Measurements from ENCODE around the gene LAMTOR2. TPM values are rescaled to one million over a fixed set of nuclear protein-coding genes. Genes with fewer than 3 reads are reported as not detected.

LAMTOR2 gene
- polyA plus RNA-seq, 2 donors: 82.6 to 101 TPM

DNA sequence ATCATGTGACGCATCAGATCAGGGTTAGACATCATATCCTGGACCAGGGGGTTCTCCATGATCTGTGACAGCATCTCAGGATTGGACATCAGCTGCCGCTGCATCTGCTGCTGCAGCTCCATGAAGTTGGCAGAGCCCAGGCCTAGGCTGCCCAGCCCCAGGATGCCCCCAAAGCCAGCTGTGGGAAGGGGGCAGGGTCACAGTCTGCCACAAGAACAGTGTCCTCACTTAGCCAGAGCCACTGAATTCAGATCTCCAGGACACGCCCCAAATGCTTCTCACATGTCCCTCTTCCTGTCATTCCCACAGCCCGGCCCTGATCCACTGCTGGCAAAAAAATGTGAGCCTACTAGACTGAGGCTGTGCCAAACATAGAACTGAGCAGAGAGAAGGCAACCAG is 4.2 kb upstream of the LAMTOR2 start:
- H3K27ac ChIP-seq (ENCODE audit: low read depth in 2 of 2, low read length in 1 of 2): no peak overlapping the region
- no peaks in the 10 kb centered on the region for H3K27me3 ChIP-seq (ENCODE audit: control insufficient read depth in 1 of 2, insufficient read depth in 2 of 2, low read length in 2 of 2)
- H3K9me3 ChIP-seq (ENCODE audit: control insufficient read depth in 2 of 2, insufficient read depth in 1 of 2, low read depth in 1 of 2, low read length in 1 of 2): no peaks in the 10 kb centered on the region
- WGBS, 2 donors: 81 to 84% methylated on average over 4 of the region's 4 CpGs
- H3K36me3 ChIP-seq (ENCODE audit: control insufficient read depth in 2 of 2, insufficient read depth in 2 of 2, low read length in 1 of 2): peaks cover 2 to 19% of the 10 kb centered on the region in 2 donors
- peaks cover 0 to 2% of the 10 kb centered on the region in 2 donors for H3K4me1 ChIP-seq (ENCODE audit: control insufficient read depth in 2 of 2, insufficient read depth in 2 of 2, low read length in 1 of 2)
- H3K4me3 ChIP-seq (ENCODE audit: low read depth in 1 of 2, low read length in 2 of 2): no peak overlapping the region

DNA sequence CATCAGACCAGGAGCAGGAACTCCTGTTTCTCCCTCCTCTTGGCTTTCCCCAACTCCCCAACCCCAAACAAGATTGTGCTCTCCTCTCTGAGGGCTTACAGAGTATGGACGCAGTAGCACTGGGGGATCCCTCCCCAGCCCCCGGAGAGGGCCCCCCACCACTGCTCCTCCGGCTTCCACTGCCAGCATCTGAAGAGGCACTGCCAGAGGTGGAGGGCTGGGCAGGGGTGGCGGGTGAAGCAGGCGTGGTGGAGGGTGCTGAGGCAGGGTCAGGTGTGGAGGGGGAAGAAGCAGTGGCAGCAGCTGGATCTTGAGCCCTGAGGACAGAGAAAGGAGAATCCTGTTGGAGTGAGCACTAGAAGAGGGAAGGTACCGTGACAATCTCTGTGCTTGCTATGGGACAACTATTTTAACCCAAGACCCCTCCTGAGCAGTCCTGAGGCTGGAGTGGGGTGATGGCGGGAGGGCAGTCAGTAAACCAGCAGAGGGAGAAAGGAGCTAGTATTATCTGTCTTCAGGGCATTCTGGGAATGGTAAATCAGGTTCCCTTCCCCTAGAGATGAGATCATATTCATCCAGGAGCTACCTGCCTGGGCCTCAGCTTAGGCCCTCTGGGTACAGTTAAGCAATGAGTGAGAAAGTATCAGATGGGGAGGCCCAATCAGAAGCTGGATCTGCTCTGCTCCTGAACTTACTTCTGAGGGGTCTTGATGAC is 3.4 kb upstream of the LAMTOR2 start:
- WGBS, 2 donors: 90 to 91% methylated on average over 6 to 7 of the region's 7 CpGs
- H3K36me3 ChIP-seq (ENCODE audit: control insufficient read depth in 2 of 2, insufficient read depth in 2 of 2, low read length in 1 of 2): peaks cover 2 to 19% of the 10 kb centered on the region in 2 donors

DNA sequence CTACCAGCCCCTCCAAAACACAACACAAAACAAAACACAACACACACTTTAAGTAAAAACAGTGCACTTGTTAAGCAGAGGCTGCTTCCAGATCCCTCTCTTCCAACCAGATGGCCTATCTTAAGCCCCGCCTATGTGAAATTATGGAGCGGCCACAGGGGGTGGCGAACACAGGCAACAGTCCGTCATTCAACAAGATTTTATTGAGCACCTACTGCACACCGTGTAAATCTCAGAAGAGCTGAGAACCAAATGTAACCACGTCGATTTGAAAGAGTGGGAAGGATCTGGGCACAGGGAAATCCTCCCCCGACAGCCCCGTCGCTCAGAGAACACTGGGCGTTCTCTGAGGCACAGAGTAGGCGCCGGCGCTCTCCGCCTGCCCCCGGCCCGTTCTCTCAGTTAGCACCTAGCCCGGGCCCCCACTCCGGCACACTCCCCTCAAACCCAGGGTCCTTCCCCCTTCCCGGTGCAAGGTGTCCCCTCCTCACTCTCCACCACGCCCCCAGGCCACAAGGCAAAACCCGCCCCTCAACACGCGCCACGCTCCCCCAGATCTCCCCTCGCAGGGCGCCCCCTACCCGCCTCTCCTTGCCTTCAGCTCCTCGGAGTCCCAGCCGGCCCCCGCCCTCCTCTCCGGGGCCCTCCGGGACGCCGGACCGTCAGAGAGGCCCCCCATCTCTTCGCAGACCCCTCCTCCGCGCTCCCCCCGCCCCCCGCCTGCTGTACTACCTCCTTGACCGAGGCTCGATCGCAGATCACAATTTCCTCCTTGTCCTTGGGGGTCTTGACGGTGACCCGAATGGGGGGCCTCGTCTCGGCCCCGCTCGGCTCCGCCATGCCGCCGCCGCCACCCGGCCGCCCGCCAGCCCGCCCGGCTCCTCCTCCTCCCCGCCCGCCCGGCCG is 1.5 kb upstream of the LAMTOR2 start:
- Histone ChIP-seq H3K27me3 (ENCODE audit: control insufficient read depth in 1 of 2, insufficient read depth in 2 of 2, low read length in 2 of 2) (no peaks in the 10 kb centered on the region), H3K4me3 (ENCODE audit: low read depth in 1 of 2, low read length in 2 of 2) (peak overlapping the region; percentile 82 to 83), H3K4me1 (ENCODE audit: control insufficient read depth in 2 of 2, insufficient read depth in 2 of 2, low read length in 1 of 2) (peaks cover 0 to 3% of the 10 kb centered on the region in 2 donors), H3K9me3 (ENCODE audit: control insufficient read depth in 2 of 2, insufficient read depth in 1 of 2, low read depth in 1 of 2, low read length in 1 of 2) (no peaks in the 10 kb centered on the region), H3K36me3 (ENCODE audit: control insufficient read depth in 2 of 2, insufficient read depth in 2 of 2, low read length in 1 of 2) (peaks cover 2 to 21% of the 10 kb centered on the region in 2 donors), H3K27ac (ENCODE audit: low read depth in 2 of 2, low read length in 1 of 2) (peak overlapping the region; percentile 74 to 84)
- 1 to 2% methylated on average over 36 to 62 of the region's 63 CpGs for WGBS, 2 donors

More for the DNA sequence above, 3.4 kb upstream of the LAMTOR2 start:
- H3K27me3 ChIP-seq (ENCODE audit: control insufficient read depth in 1 of 2, insufficient read depth in 2 of 2, low read length in 2 of 2): no peaks in the 10 kb centered on the region
- H3K4me1 ChIP-seq (ENCODE audit: control insufficient read depth in 2 of 2, insufficient read depth in 2 of 2, low read length in 1 of 2): peaks cover 0 to 3% of the 10 kb centered on the region in 2 donors
- H3K9me3 ChIP-seq (ENCODE audit: control insufficient read depth in 2 of 2, insufficient read depth in 1 of 2, low read depth in 1 of 2, low read length in 1 of 2): no peaks in the 10 kb centered on the region
- no peak overlapping the region for H3K4me3 ChIP-seq (ENCODE audit: low read depth in 1 of 2, low read length in 2 of 2)
- H3K27ac ChIP-seq (ENCODE audit: low read depth in 2 of 2, low read length in 1 of 2): no peak overlapping the region

DNA sequence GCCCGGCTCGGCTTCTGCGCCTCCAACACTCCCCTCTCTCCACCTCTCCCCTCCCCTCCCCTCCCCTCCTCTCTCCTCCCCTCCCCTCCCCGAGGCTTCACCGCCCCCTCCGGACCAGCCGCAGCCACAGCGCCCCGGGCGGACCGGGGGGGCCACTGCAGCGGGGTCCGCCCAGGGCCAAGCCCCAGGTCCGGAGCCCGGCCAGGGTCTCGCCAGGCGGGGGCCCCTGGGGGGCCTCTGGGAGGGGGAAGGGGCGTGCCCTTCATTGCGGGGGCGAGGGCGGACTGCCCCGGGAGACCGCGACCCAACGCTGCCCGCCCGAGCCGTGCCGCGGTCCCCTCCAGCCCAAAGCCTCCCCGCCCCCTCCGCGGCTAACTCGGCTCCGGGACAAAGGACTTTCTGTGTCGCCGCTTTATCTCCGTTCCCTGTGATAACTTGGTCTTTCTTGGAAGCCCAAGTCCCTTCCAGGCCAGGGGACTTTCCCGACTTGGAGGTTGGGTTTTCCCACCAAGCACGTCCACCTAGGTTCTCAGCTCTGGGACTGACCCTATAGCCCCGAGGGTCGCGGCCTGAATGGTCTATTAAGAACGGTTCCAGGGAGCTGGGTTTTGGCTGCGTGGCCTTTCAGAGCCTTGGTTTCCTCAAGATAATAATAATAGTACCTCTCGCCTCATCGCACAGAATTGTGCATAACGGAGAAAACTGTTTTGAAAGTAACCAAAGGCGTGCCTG is 648 bp upstream of the LAMTOR2 start, which contains the start of gene UBQLN4:
UBQLN4 (minus strand) TSS at position 31 of the 732 bp plus-strand sequence. CDS start 97 bp downstream, outside the sequence.
- H3K27ac ChIP-seq (ENCODE audit: low read depth in 2 of 2, low read length in 1 of 2): peak within 1 kb of the TSS; percentile 86 to 94
- no peaks in the 10 kb centered on the region for H3K27me3 ChIP-seq (ENCODE audit: control insufficient read depth in 1 of 2, insufficient read depth in 2 of 2, low read length in 2 of 2)
- no peaks in the 10 kb centered on the region for H3K9me3 ChIP-seq (ENCODE audit: control insufficient read depth in 2 of 2, insufficient read depth in 1 of 2, low read depth in 1 of 2, low read length in 1 of 2)
- H3K4me1 ChIP-seq (ENCODE audit: control insufficient read depth in 2 of 2, insufficient read depth in 2 of 2, low read length in 1 of 2): peaks cover 0 to 3% of the 10 kb centered on the region in 2 donors
- 0 to 1% methylated on average over 32 to 42 of the region's 49 CpGs for WGBS, 2 donors
- peaks cover 0 to 16% of the 10 kb centered on the region in 2 donors for H3K36me3 ChIP-seq (ENCODE audit: control insufficient read depth in 2 of 2, insufficient read depth in 2 of 2, low read length in 1 of 2)
- peak within 1 kb of the TSS; percentile 82 to 85 for H3K4me3 ChIP-seq (ENCODE audit: low read depth in 1 of 2, low read length in 2 of 2)

DNA sequence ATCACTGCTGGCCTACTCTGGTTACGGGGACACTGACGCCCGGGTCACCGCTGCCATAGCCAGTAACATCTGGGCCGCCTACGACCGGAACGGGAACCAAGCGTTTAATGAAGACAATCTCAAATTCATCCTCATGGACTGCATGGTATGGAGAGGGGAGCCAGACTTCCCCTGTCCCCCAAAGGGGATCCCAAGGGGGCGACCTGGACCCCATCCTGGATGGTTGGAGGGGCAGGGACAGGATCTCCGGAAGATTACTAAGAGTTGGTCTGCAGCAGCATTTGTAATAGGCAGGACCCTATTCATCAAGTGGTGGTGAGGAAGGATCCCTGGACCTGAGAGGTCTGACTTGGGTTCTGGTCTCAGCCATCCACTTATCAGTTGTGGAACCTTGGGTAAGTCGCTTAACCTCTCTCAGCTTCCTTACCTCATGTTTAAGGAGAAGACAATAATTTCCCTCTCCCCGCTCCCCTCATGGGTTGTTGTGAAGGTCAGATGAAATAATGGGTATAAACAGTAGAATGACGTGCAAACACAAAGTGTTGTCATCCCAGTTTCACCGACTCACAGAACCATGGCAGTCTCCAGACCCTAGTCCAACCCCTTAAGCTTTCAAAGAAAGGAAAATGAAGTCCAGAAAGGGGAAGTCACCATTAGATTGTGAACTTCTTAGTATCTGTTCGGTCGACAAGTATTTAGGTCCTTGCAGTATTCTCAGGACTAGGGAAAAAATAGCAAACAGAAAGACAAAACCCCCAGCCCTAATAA is 883 bp downstream of the LAMTOR2 start:
- peaks cover 0 to 3% of the 10 kb centered on the region in 2 donors for H3K4me1 ChIP-seq (ENCODE audit: control insufficient read depth in 2 of 2, insufficient read depth in 2 of 2, low read length in 1 of 2)
- peaks cover 0 to 9% of the 10 kb centered on the region in 2 donors for H3K36me3 ChIP-seq (ENCODE audit: control insufficient read depth in 2 of 2, insufficient read depth in 2 of 2, low read length in 1 of 2)
- WGBS, 2 donors: 22 to 23% methylated on average over 17 of the region's 17 CpGs
- peak overlapping the region; percentile 64 to 94 for H3K27ac ChIP-seq (ENCODE audit: low read depth in 2 of 2, low read length in 1 of 2)
- H3K4me3 ChIP-seq (ENCODE audit: low read depth in 1 of 2, low read length in 2 of 2): peak overlapping the region; percentile 82 to 85
- no peaks in the 10 kb centered on the region for H3K27me3 ChIP-seq (ENCODE audit: control insufficient read depth in 1 of 2, insufficient read depth in 2 of 2, low read length in 2 of 2)
- no peaks in the 10 kb centered on the region for H3K9me3 ChIP-seq (ENCODE audit: control insufficient read depth in 2 of 2, insufficient read depth in 1 of 2, low read depth in 1 of 2, low read length in 1 of 2)

DNA sequence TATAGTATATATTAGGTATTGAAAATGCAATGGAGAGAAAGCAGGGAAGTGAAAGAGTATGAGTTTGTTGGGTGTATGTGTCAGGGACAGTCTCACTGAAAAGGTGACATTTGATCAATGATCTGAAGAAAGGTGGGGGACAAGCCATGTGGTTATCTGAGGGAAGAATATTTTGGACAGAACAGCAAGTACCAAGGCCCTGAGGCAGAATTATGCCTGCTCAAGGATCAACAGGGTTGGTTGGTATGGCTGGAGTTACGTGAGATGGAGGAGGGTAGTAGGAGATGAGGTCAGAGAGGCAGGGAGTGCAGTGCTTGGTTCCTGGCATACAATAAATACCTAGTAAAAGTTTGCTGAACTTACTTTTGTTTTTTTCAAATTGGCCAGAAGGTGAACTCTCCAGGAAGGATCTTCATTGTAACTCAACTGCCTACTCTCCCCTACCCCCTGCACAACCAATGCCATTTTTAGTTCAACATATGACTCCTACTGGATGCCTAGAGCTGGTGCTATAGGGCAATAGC is 1.8 kb downstream of the LAMTOR2 start:
- Histone ChIP-seq H3K9me3 (ENCODE audit: control insufficient read depth in 2 of 2, insufficient read depth in 1 of 2, low read depth in 1 of 2, low read length in 1 of 2) (no peaks in the 10 kb centered on the region), H3K4me1 (ENCODE audit: control insufficient read depth in 2 of 2, insufficient read depth in 2 of 2, low read length in 1 of 2) (peaks cover 0 to 3% of the 10 kb centered on the region in 2 donors), H3K27ac (ENCODE audit: low read depth in 2 of 2, low read length in 1 of 2) (no peak overlapping the region), H3K36me3 (ENCODE audit: control insufficient read depth in 2 of 2, insufficient read depth in 2 of 2, low read length in 1 of 2) (peaks cover 0 to 6% of the 10 kb centered on the region in 2 donors), H3K4me3 (ENCODE audit: low read depth in 1 of 2, low read length in 2 of 2) (no peak overlapping the region), H3K27me3 (ENCODE audit: control insufficient read depth in 1 of 2, insufficient read depth in 2 of 2, low read length in 2 of 2) (no peaks in the 10 kb centered on the region)
- WGBS, 2 donors: 86 to 92% methylated on average over 1 of the region's 1 CpG

DNA sequence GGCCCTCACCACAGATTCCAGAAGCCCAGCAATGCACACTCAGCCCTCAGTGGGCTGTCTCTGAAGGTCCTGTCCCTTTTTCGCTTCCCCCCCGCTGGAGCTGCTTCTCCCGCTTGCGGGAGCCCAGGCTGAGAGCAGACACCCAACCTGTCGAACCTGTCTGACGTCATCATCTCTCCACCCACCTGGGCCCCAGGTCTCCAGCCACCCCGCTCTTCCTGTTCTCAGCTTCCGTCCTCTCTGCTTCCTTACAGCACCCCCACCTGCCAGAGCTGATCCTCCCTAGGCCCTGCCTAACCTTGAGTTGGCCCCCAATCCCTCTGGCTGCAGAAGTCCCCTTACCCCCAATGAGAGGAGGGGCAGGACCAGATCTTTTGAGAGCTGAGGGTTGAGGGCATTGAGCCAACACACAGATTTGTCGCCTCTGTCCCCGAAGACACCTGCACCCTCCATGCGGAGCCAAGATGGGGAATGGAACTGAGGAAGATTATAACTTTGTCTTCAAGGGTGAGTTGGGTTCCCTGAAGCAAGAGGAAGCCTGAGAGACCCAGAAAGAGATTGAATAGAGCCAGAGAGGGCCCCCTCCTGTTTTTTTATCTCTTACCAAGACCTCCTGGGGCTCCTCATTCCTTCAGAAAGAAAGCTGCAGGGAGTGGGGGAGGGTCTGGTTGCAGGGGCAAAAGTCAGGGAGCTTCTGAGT is 6.5 kb downstream of the LAMTOR2 start, which contains the start of gene RAB25:
RAB25 (plus strand) TSS at position 224 of the 700 bp plus-strand sequence; CDS start at position 465, 241 bp downstream.
- WGBS, 2 donors: 30 to 33% methylated on average over 11 of the region's 11 CpGs
- peaks cover 0 to 15% of the 10 kb centered on the region in 2 donors for H3K36me3 ChIP-seq (ENCODE audit: control insufficient read depth in 2 of 2, insufficient read depth in 2 of 2, low read length in 1 of 2)
- peak within 1 kb of the TSS; percentile 89 to 96 for H3K27ac ChIP-seq (ENCODE audit: low read depth in 2 of 2, low read length in 1 of 2)
- peaks cover 0 to 2% of the 10 kb centered on the region in 2 donors for H3K4me1 ChIP-seq (ENCODE audit: control insufficient read depth in 2 of 2, insufficient read depth in 2 of 2, low read length in 1 of 2)
- no peaks in the 10 kb centered on the region for H3K27me3 ChIP-seq (ENCODE audit: control insufficient read depth in 1 of 2, insufficient read depth in 2 of 2, low read length in 2 of 2)
- H3K9me3 ChIP-seq (ENCODE audit: control insufficient read depth in 2 of 2, insufficient read depth in 1 of 2, low read depth in 1 of 2, low read length in 1 of 2): no peaks in the 10 kb centered on the region
- H3K4me3 ChIP-seq (ENCODE audit: low read depth in 1 of 2, low read length in 2 of 2): peak within 1 kb of the TSS; percentile 58 to 81

DNA sequence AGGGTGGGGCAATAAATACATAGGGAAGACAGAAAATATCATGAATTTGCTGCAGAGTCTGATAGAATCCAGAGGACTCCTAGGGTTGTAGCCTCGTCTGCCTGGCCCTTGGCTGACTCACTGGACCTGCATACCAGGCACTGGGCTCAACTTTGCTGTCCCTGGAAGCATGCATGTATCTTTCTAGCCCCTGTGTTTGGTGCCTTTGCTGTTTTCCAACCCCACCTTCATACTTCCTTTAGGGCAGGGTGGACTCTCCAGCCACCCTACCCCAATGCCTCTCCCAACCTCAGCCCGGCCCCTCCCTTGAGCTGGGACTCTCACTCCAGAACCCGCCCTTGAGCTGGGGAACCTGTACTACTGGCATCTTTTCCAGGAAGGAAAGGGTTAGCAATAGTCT is 7.6 kb downstream of the LAMTOR2 start:
- Histone ChIP-seq H3K27ac (ENCODE audit: low read depth in 2 of 2, low read length in 1 of 2) (peak overlapping the region; percentile 89 to 96), H3K4me1 (ENCODE audit: control insufficient read depth in 2 of 2, insufficient read depth in 2 of 2, low read length in 1 of 2) (peaks cover 0 to 2% of the 10 kb centered on the region in 2 donors), H3K4me3 (ENCODE audit: low read depth in 1 of 2, low read length in 2 of 2) (peak overlapping the region; percentile 58 to 81), H3K9me3 (ENCODE audit: control insufficient read depth in 2 of 2, insufficient read depth in 1 of 2, low read depth in 1 of 2, low read length in 1 of 2) (no peaks in the 10 kb centered on the region), H3K27me3 (ENCODE audit: control insufficient read depth in 1 of 2, insufficient read depth in 2 of 2, low read length in 2 of 2) (no peaks in the 10 kb centered on the region), H3K36me3 (ENCODE audit: control insufficient read depth in 2 of 2, insufficient read depth in 2 of 2, low read length in 1 of 2) (peaks cover 0 to 18% of the 10 kb centered on the region in 2 donors)
- 53 to 54% methylated on average over 3 of the region's 3 CpGs for WGBS, 2 donors

All from esophagus (tissue), 2 donors.